Measurements from ENCODE around the gene ZNF284. TPM values are rescaled to one million over a fixed set of nuclear protein-coding genes. Genes with fewer than 3 reads are reported as not detected.
"Not testable (repeated sequence)": the region's sequence is repeated elsewhere in the genome, so short reads cannot be mapped to it uniquely, and the experiment has no call there.

Gene ZNF284
- total RNA-seq, 2 donors from 2014 or later = 1.6 to 1.9 TPM

- no peak for DNase-seq
- Mint-ChIP-seq H3K4me1 (peaks cover 17% of the 10 kb centered on the region), H3K27ac (no peak overlapping the region), H3K27me3 (no peaks in the 10 kb centered on the region), H3K36me3 (ENCODE audit: low read depth) (peaks cover 4% of the 10 kb centered on the region), H3K4me3 (no peak overlapping the region)
- peaks cover 16% of the 10 kb centered on the region for H3K9me3 ChIP-seq (ENCODE audit: control insufficient read depth, low read length, poor library complexity, severe bottlenecking)
- ATAC-seq = no peak
These were observed 2.5 kb upstream of the ZNF284 start for GRCh38 chr19:44069415-44069814.

- ATAC-seq = no peak
- peaks cover 2% of the 10 kb centered on the region for H3K36me3 Mint-ChIP-seq (ENCODE audit: low read depth)
These were observed 813 bp downstream of the ZNF284 start for GRCh38 chr19:44072543-44073401.

GRCh38 chr19:44076325-44076724 is 4.4 kb downstream of the ZNF284 start:
- ATAC-seq (no peak), DNase-seq (no peak)
- H3K4me3 Mint-ChIP-seq = no peak overlapping the region
- no peaks in the 10 kb centered on the region for H3K27me3 Mint-ChIP-seq
- H3K4me1 Mint-ChIP-seq = peaks cover 17% of the 10 kb centered on the region
- no peak overlapping the region for H3K27ac Mint-ChIP-seq
- no peaks in the 10 kb centered on the region for H3K9me3 ChIP-seq (ENCODE audit: control insufficient read depth, low read length, poor library complexity, severe bottlenecking)
- peaks cover 2% of the 10 kb centered on the region for H3K36me3 Mint-ChIP-seq (ENCODE audit: low read depth)

More at GRCh38 chr19:44072543-44073401, 813 bp downstream of the ZNF284 start:
- H3K4me3 Mint-ChIP-seq = peak overlapping the region; percentile 88
- peak overlapping the region; percentile 66 for H3K27ac Mint-ChIP-seq
- H3K27me3 Mint-ChIP-seq = no peaks in the 10 kb centered on the region
- H3K9me3 ChIP-seq (ENCODE audit: control insufficient read depth, low read length, poor library complexity, severe bottlenecking) = no peaks in the 10 kb centered on the region
- peaks cover 17% of the 10 kb centered on the region for H3K4me1 Mint-ChIP-seq
- DNase-seq = no peak

- no peak overlapping the region for H3K4me3 Mint-ChIP-seq
These were observed 20.1 kb downstream of the ZNF284 start for GRCh38 chr19:44092108-44092507.

GRCh38 chr19:44093931-44094765 is 22.2 kb downstream of the ZNF284 start, which contains the start of gene ZNF224:
Gene ZNF224, plus strand, starts transcription at chr19:44094361. Its CDS starts 3,513 bp downstream, at chr19:44097874.
- ATAC-seq (peak; percentile 92), DNase-seq (peak; percentile 57 to 67 (median 60))
- H3K27ac Mint-ChIP-seq = peak within 1 kb of the TSS; percentile 87
- H3K4me3 Mint-ChIP-seq = peak within 1 kb of the TSS; percentile 98
- no peaks in the 10 kb centered on the region for H3K9me3 ChIP-seq (ENCODE audit: control insufficient read depth, low read length, poor library complexity, severe bottlenecking)
- H3K36me3 Mint-ChIP-seq (ENCODE audit: low read depth) = peaks cover 5% of the 10 kb centered on the region
- no peaks in the 10 kb centered on the region for H3K27me3 Mint-ChIP-seq
- peaks cover 11% of the 10 kb centered on the region for H3K4me1 Mint-ChIP-seq

More at GRCh38 chr19:44092108-44092507, 20.1 kb downstream of the ZNF284 start:
- ATAC-seq = no peak
- no peaks in the 10 kb centered on the region for H3K36me3 Mint-ChIP-seq (ENCODE audit: low read depth)
- no peaks in the 10 kb centered on the region for H3K27me3 Mint-ChIP-seq
- DNase-seq = no peak
- H3K9me3 ChIP-seq (ENCODE audit: control insufficient read depth, low read length, poor library complexity, severe bottlenecking) = no peaks in the 10 kb centered on the region
- H3K4me1 Mint-ChIP-seq = peaks cover 11% of the 10 kb centered on the region
- no peak overlapping the region for H3K27ac Mint-ChIP-seq

- Mint-ChIP-seq H3K4me3 (no peak overlapping the region), H3K4me1 (peaks cover 3% of the 10 kb centered on the region), H3K27me3 (no peaks in the 10 kb centered on the region), H3K36me3 (ENCODE audit: low read depth) (peaks cover 6% of the 10 kb centered on the region), H3K27ac (no peak overlapping the region)
- ATAC-seq = no peak
- peaks cover 27% of the 10 kb centered on the region for H3K9me3 ChIP-seq (ENCODE audit: control insufficient read depth, low read length, poor library complexity, severe bottlenecking)
- DNase-seq = no peak
These were observed 35.8 kb downstream of the ZNF284 start for GRCh38 chr19:44107751-44108150.

GRCh38 chr19:44109458-44109857 is 37.5 kb downstream of the ZNF284 start:
- Mint-ChIP-seq H3K27me3 (no peaks in the 10 kb centered on the region), H3K27ac (no peak overlapping the region), H3K4me1 (peaks cover 10% of the 10 kb centered on the region), H3K36me3 (ENCODE audit: low read depth) (peaks cover 3% of the 10 kb centered on the region), H3K4me3 (no peak overlapping the region)
- ATAC-seq (no peak), DNase-seq (no peak)
- peaks cover 18% of the 10 kb centered on the region for H3K9me3 ChIP-seq (ENCODE audit: control insufficient read depth, low read length, poor library complexity, severe bottlenecking)

GRCh38 chr19:44111910-44112463 is 40.0 kb downstream of the ZNF284 start:
- Mint-ChIP-seq H3K36me3 (ENCODE audit: low read depth) (peaks cover 2% of the 10 kb centered on the region), H3K4me3 (peak overlapping the region; percentile 5), H3K27ac (no peak overlapping the region), H3K27me3 (no peaks in the 10 kb centered on the region), H3K4me1 (peaks cover 10% of the 10 kb centered on the region)
- peaks cover 11% of the 10 kb centered on the region for H3K9me3 ChIP-seq (ENCODE audit: control insufficient read depth, low read length, poor library complexity, severe bottlenecking)
- ATAC-seq (no peak), DNase-seq (no peak)

GRCh38 chr19:44112802-44113137 is 40.8 kb downstream of the ZNF284 start:
- Mint-ChIP-seq H3K4me3 (peak overlapping the region; percentile 97), H3K27me3 (no peaks in the 10 kb centered on the region), H3K27ac (peak overlapping the region; percentile 85), H3K4me1 (peaks cover 10% of the 10 kb centered on the region), H3K36me3 (ENCODE audit: low read depth) (peaks cover 2% of the 10 kb centered on the region)
- H3K9me3 ChIP-seq (ENCODE audit: control insufficient read depth, low read length, poor library complexity, severe bottlenecking) = peaks cover 3% of the 10 kb centered on the region
- DNase-seq (no peak), ATAC-seq (no peak)

GRCh38 chr19:44113138-44113783 is 41.3 kb downstream of the ZNF284 start, which contains the start of gene ZNF225:
Gene ZNF225, plus strand, starts transcription at chr19:44113399. Its CDS starts 2,429 bp downstream, at chr19:44115828.
- Mint-ChIP-seq H3K27me3 (no peaks in the 10 kb centered on the region), H3K4me3 (peak within 1 kb of the TSS; percentile 97), H3K36me3 (ENCODE audit: low read depth) (peaks cover 2% of the 10 kb centered on the region), H3K27ac (peak within 1 kb of the TSS; percentile 85), H3K4me1 (peaks cover 10% of the 10 kb centered on the region)
- ATAC-seq = peak; percentile 100
- H3K9me3 ChIP-seq (ENCODE audit: control insufficient read depth, low read length, poor library complexity, severe bottlenecking) = no peaks in the 10 kb centered on the region
- DNase-seq = peak; percentile 51 to 67 (median 55)

GRCh38 chr19:44113784-44114390 is 41.9 kb downstream of the ZNF284 start:
- H3K9me3 ChIP-seq (ENCODE audit: control insufficient read depth, low read length, poor library complexity, severe bottlenecking) = no peaks in the 10 kb centered on the region
- ATAC-seq (no peak), DNase-seq (no peak)
- H3K4me1 Mint-ChIP-seq = peaks cover 10% of the 10 kb centered on the region
- no peaks in the 10 kb centered on the region for H3K27me3 Mint-ChIP-seq
- peaks cover 5% of the 10 kb centered on the region for H3K36me3 Mint-ChIP-seq (ENCODE audit: low read depth)
- peak overlapping the region; percentile 97 for H3K4me3 Mint-ChIP-seq
- H3K27ac Mint-ChIP-seq = peak overlapping the region; percentile 85

- DNase-seq; ATAC-seq; H3K4me3 Mint-ChIP-seq; H3K9me3 ChIP-seq (ENCODE audit: control insufficient read depth, low read length, poor library complexity, severe bottlenecking); H3K27me3 Mint-ChIP-seq; H3K4me1 Mint-ChIP-seq; H3K27ac Mint-ChIP-seq: not testable (repeated sequence)
- H3K36me3 Mint-ChIP-seq (ENCODE audit: low read depth) = peaks cover 26% of the 10 kb centered on the region
These were observed 49.2 kb downstream of the ZNF284 start for GRCh38 chr19:44121162-44121561.
